ENCODE data around the gene KCNJ9. TPM values are rescaled to one million over a fixed set of nuclear protein-coding genes. Genes with fewer than 3 reads are reported as not detected.

Gene KCNJ9
- total and polyA plus RNA-seq, 2 of the 13 experiments (the other 11 are each of a cell fraction or from before 2014, with no cell fraction given) = not detected

- TF ChIP-seq CHD4 (IDR thresholded peaks at IDR 0.05; ENCODE audit: borderline replicate concordance, low read length) (0 out of 2 replicates have a peak, but pooled peaks have one; percentile 75), CEBPB (IDR thresholded peaks at IDR 0.05; ENCODE audit: borderline replicate concordance, low read depth, low read length) (peak; percentile 84; the same call in 1 of the 2 replicates), IRF2 (CRISPR knock-in tag; IDR thresholded peaks at IDR 0.05) (no peak), PREB (CRISPR knock-in tag; IDR thresholded peaks at IDR 0.05) (no peak), KDM1A (CRISPR knock-in tag; IDR thresholded peaks at IDR 0.05) (0 out of 2 replicates have a peak, but pooled peaks have one; percentile 26), KAT8 (CRISPR knock-in tag; IDR thresholded peaks at IDR 0.05) (0 out of 2 replicates have a peak, but pooled peaks have one; percentile 16), TAF15 (IDR thresholded peaks at IDR 0.05; ENCODE audit: low read depth, low read length, poor library complexity, severe bottlenecking) (no peak), ETV5 (CRISPR knock-in tag; IDR thresholded peaks at IDR 0.05; ENCODE audit: borderline replicate concordance) (peak; percentile 44; the same call in 1 of the 2 replicates), ZNF292 (CRISPR knock-in tag; IDR thresholded peaks at IDR 0.05; ENCODE audit: borderline replicate concordance, low read depth) (peak; percentile 63; the same call in 1 of the 2 replicates), BCL6 (CRISPR knock-in tag; IDR thresholded peaks at IDR 0.05) (no peak), TCF7 (IDR thresholded peaks at IDR 0.05; ENCODE audit: low read depth) (peak; percentile 66), ZBTB25 (CRISPR knock-in tag; IDR thresholded peaks at IDR 0.05) (0 out of 2 replicates have a peak, but pooled peaks have one; percentile 27), STAG1 (CRISPR knock-in tag; IDR thresholded peaks at IDR 0.05) (0 out of 2 replicates have a peak, but pooled peaks have one; percentile 6), ARNTL (CRISPR knock-in tag; IDR thresholded peaks at IDR 0.05) (0 out of 2 replicates have a peak, but pooled peaks have one; percentile 48), PRPF4 (IDR thresholded peaks at IDR 0.05; ENCODE audit: low read depth, low read length, poor library complexity, severe bottlenecking) (no peak), TEAD3 (CRISPR knock-in tag; optimal IDR thresholded peaks at IDR 0.05; ENCODE audit: borderline replicate concordance) (peak; percentile 47), ATF3 (CRISPR knock-in tag; IDR thresholded peaks at IDR 0.05) (peak; percentile 52; the same call in 1 of the 2 replicates), XRCC5 (optimal IDR thresholded peaks at IDR 0.05; ENCODE audit: low read length) (peak; percentile 16), ZNF430 (CRISPR knock-in tag; IDR thresholded peaks at IDR 0.05) (no peak), EP300 (IDR thresholded peaks at IDR 0.05; ENCODE audit: low read depth in 2 of 2, low read length in 2 of 2) (peak in 1 of 2 experiments; percentile 59; a peak in 1 of 4 replicates), EP300 (CRISPR knock-in tag; IDR thresholded peaks at IDR 0.05; ENCODE audit: borderline replicate concordance) (no peak), ZBTB20 (CRISPR knock-in tag; IDR thresholded peaks at IDR 0.05; ENCODE audit: borderline replicate concordance, low read depth) (no peak), SETDB1 (CRISPR knock-in tag; IDR thresholded peaks at IDR 0.05; ENCODE audit: borderline replicate concordance) (no peak), PRDM10 (CRISPR knock-in tag; IDR thresholded peaks at IDR 0.05; ENCODE audit: low read depth) (no peak)
Observed at GRCh38 chr1:160108888-160109662, 27.7 kb downstream of the KCNJ9 start (continued).
